ENCODE data around the gene ETV6.
A peak's percentile ranks its signal among the peaks of the same experiment; 100 is the strongest.

ETV6 gene

GRCh38 chr12:11722071-11722470, 72.6 kb downstream of the ETV6 start:
- Histone ChIP-seq H3K23ac (ENCODE audit: low read length) (no peak overlapping the region), H4K5ac (ENCODE audit: low read length) (no peak overlapping the region), H3K27me3 (ENCODE audit: insufficient read depth, low read length, poor library complexity) (no peaks in the 10 kb centered on the region), H3K4me1 (ENCODE audit: control insufficient read depth, low read depth, low read length) (peaks cover 27% of the 10 kb centered on the region), H2BK5ac (ENCODE audit: low read length) (no peak overlapping the region), H3K4ac (ENCODE audit: low read depth, low read length) (no peak overlapping the region), H3K27ac (ENCODE audit: low read depth, low read length) (no peak overlapping the region), H3K79me1 (ENCODE audit: low read length) (no peaks in the 10 kb centered on the region), H3K4me2 (ENCODE audit: low read length) (no peak overlapping the region), H3K18ac (ENCODE audit: low read length) (no peak overlapping the region), H3K79me2 (ENCODE audit: control insufficient read depth, insufficient read depth, low read length) (no peaks in the 10 kb centered on the region), H4K8ac (ENCODE audit: low read depth, low read length) (no peak overlapping the region), H2BK15ac (replicated peaks; ENCODE audit: low read depth) (no peak overlapping the region), H3K56ac (ENCODE audit: low read length) (no peak overlapping the region), H3K9ac (ENCODE audit: low read length) (no peak overlapping the region), H3K36me3 (ENCODE audit: control insufficient read depth, insufficient read depth, low read length) (no peaks in the 10 kb centered on the region), H2AK5ac (ENCODE audit: low read length) (no peak overlapping the region), H3K4me3 (ENCODE audit: low read length) (no peak overlapping the region), H2BK120ac (ENCODE audit: low read depth, low read length) (no peak overlapping the region)
- DNase-seq: peak; percentile 95
- no CpG with 5 or more reads among the region's 2 CpGs for WGBS (ENCODE audit: extremely low coverage, insufficient coverage, low lambda C conversion rate)

- Histone ChIP-seq H3K27ac (ENCODE audit: low read depth, low read length) (no peak overlapping the region), H2BK120ac (ENCODE audit: low read depth, low read length) (no peak overlapping the region), H3K18ac (ENCODE audit: low read length) (peak overlapping the region; percentile 72)
Measured at GRCh38 chr12:11722578-11723138, 73.2 kb downstream of the ETV6 start.

GRCh38 chr12:11723993-11724392, 74.5 kb downstream of the ETV6 start:
- Histone ChIP-seq H3K9ac (ENCODE audit: low read length) (no peak overlapping the region), H3K27me3 (ENCODE audit: insufficient read depth, low read length, poor library complexity) (no peaks in the 10 kb centered on the region), H4K5ac (ENCODE audit: low read length) (no peak overlapping the region), H3K18ac (ENCODE audit: low read length) (no peak overlapping the region), H3K4me1 (ENCODE audit: control insufficient read depth, low read depth, low read length) (peaks cover 22% of the 10 kb centered on the region), H2BK15ac (replicated peaks; ENCODE audit: low read depth) (no peak overlapping the region), H3K23ac (ENCODE audit: low read length) (no peak overlapping the region), H2BK5ac (ENCODE audit: low read length) (peak overlapping the region; percentile 21), H3K4ac (ENCODE audit: low read depth, low read length) (no peak overlapping the region), H3K4me2 (ENCODE audit: low read length) (no peak overlapping the region), H3K56ac (ENCODE audit: low read length) (peak overlapping the region; percentile 45), H2BK120ac (ENCODE audit: low read depth, low read length) (no peak overlapping the region), H3K36me3 (ENCODE audit: control insufficient read depth, insufficient read depth, low read length) (no peaks in the 10 kb centered on the region), H3K27ac (ENCODE audit: low read depth, low read length) (no peak overlapping the region), H3K4me3 (ENCODE audit: low read length) (no peak overlapping the region), H3K79me1 (ENCODE audit: low read length) (no peaks in the 10 kb centered on the region), H2AK5ac (ENCODE audit: low read length) (no peak overlapping the region), H3K79me2 (ENCODE audit: control insufficient read depth, insufficient read depth, low read length) (no peaks in the 10 kb centered on the region), H4K8ac (ENCODE audit: low read depth, low read length) (no peak overlapping the region)
- no CpG with 5 or more reads among the region's 6 CpGs for WGBS (ENCODE audit: extremely low coverage, insufficient coverage, low lambda C conversion rate)
- peak; percentile 23 for DNase-seq

More at GRCh38 chr12:11722578-11723138, 73.2 kb downstream of the ETV6 start:
- H3K4me3 ChIP-seq (ENCODE audit: low read length): no peak overlapping the region
- H3K56ac ChIP-seq (ENCODE audit: low read length): no peak overlapping the region
- no peak overlapping the region for H2AK5ac ChIP-seq (ENCODE audit: low read length)
- H2BK15ac ChIP-seq (replicated peaks; ENCODE audit: low read depth): no peak overlapping the region
- no peak overlapping the region for H4K8ac ChIP-seq (ENCODE audit: low read depth, low read length)
- no peaks in the 10 kb centered on the region for H3K79me1 ChIP-seq (ENCODE audit: low read length)
- H3K79me2 ChIP-seq (ENCODE audit: control insufficient read depth, insufficient read depth, low read length): no peaks in the 10 kb centered on the region
- H2BK5ac ChIP-seq (ENCODE audit: low read length): no peak overlapping the region
- no peak overlapping the region for H3K4ac ChIP-seq (ENCODE audit: low read depth, low read length)
- no CpG with 5 or more reads among the region's 8 CpGs for WGBS (ENCODE audit: extremely low coverage, insufficient coverage, low lambda C conversion rate)
- H3K27me3 ChIP-seq (ENCODE audit: insufficient read depth, low read length, poor library complexity): no peaks in the 10 kb centered on the region
- peaks cover 27% of the 10 kb centered on the region for H3K4me1 ChIP-seq (ENCODE audit: control insufficient read depth, low read depth, low read length)
- H3K9ac ChIP-seq (ENCODE audit: low read length): no peak overlapping the region
- no peak overlapping the region for H4K5ac ChIP-seq (ENCODE audit: low read length)
- H3K4me2 ChIP-seq (ENCODE audit: low read length): no peak overlapping the region
- H3K23ac ChIP-seq (ENCODE audit: low read length): no peak overlapping the region
- peak; percentile 23 for DNase-seq
- no peaks in the 10 kb centered on the region for H3K36me3 ChIP-seq (ENCODE audit: control insufficient read depth, insufficient read depth, low read length)

- H3K18ac ChIP-seq (ENCODE audit: low read length): peak overlapping the region; percentile 66
- H4K8ac ChIP-seq (ENCODE audit: low read depth, low read length): no peak overlapping the region
- no peak overlapping the region for H3K56ac ChIP-seq (ENCODE audit: low read length)
- no peak overlapping the region for H3K4ac ChIP-seq (ENCODE audit: low read depth, low read length)
- H3K27ac ChIP-seq (ENCODE audit: low read depth, low read length): no peak overlapping the region
- H2BK120ac ChIP-seq (ENCODE audit: low read depth, low read length): no peak overlapping the region
- H3K4me1 ChIP-seq (ENCODE audit: control insufficient read depth, low read depth, low read length): peaks cover 16% of the 10 kb centered on the region
- H3K23ac ChIP-seq (ENCODE audit: low read length): no peak overlapping the region
- no peaks in the 10 kb centered on the region for H3K27me3 ChIP-seq (ENCODE audit: insufficient read depth, low read length, poor library complexity)
- H3K79me2 ChIP-seq (ENCODE audit: control insufficient read depth, insufficient read depth, low read length): no peaks in the 10 kb centered on the region
- H3K4me2 ChIP-seq (ENCODE audit: low read length): no peak overlapping the region
- no peaks in the 10 kb centered on the region for H3K79me1 ChIP-seq (ENCODE audit: low read length)
- peak; percentile 40 for DNase-seq
- H2AK5ac ChIP-seq (ENCODE audit: low read length): no peak overlapping the region
- H2BK15ac ChIP-seq (replicated peaks; ENCODE audit: low read depth): no peak overlapping the region
- H3K9ac ChIP-seq (ENCODE audit: low read length): no peak overlapping the region
- H4K5ac ChIP-seq (ENCODE audit: low read length): no peak overlapping the region
- no CpG with 5 or more reads among the region's 7 CpGs for WGBS (ENCODE audit: extremely low coverage, insufficient coverage, low lambda C conversion rate)
- no peaks in the 10 kb centered on the region for H3K36me3 ChIP-seq (ENCODE audit: control insufficient read depth, insufficient read depth, low read length)
- H3K4me3 ChIP-seq (ENCODE audit: low read length): no peak overlapping the region
- H2BK5ac ChIP-seq (ENCODE audit: low read length): no peak overlapping the region
Measured at GRCh38 chr12:11724888-11725311, 75.4 kb downstream of the ETV6 start.

GRCh38 chr12:11725686-11726085, 76.2 kb downstream of the ETV6 start:
- H2AK5ac ChIP-seq (ENCODE audit: low read length): no peak overlapping the region
- no peak overlapping the region for H3K23ac ChIP-seq (ENCODE audit: low read length)
- H3K79me2 ChIP-seq (ENCODE audit: control insufficient read depth, insufficient read depth, low read length): no peaks in the 10 kb centered on the region
- no peak overlapping the region for H4K5ac ChIP-seq (ENCODE audit: low read length)
- H3K4me3 ChIP-seq (ENCODE audit: low read length): no peak overlapping the region
- no peaks in the 10 kb centered on the region for H3K36me3 ChIP-seq (ENCODE audit: control insufficient read depth, insufficient read depth, low read length)
- H3K9ac ChIP-seq (ENCODE audit: low read length): no peak overlapping the region
- H3K27me3 ChIP-seq (ENCODE audit: insufficient read depth, low read length, poor library complexity): no peaks in the 10 kb centered on the region
- H4K8ac ChIP-seq (ENCODE audit: low read depth, low read length): no peak overlapping the region
- H2BK15ac ChIP-seq (replicated peaks; ENCODE audit: low read depth): no peak overlapping the region
- peaks cover 16% of the 10 kb centered on the region for H3K4me1 ChIP-seq (ENCODE audit: control insufficient read depth, low read depth, low read length)
- no peak overlapping the region for H3K4ac ChIP-seq (ENCODE audit: low read depth, low read length)
- H3K79me1 ChIP-seq (ENCODE audit: low read length): no peaks in the 10 kb centered on the region
- H3K4me2 ChIP-seq (ENCODE audit: low read length): no peak overlapping the region
- no peak for DNase-seq
- no peak overlapping the region for H3K18ac ChIP-seq (ENCODE audit: low read length)
- peak overlapping the region; percentile 22 for H3K56ac ChIP-seq (ENCODE audit: low read length)
- WGBS (ENCODE audit: extremely low coverage, insufficient coverage, low lambda C conversion rate): no CpG with 5 or more reads among the region's 8 CpGs
- no peak overlapping the region for H3K27ac ChIP-seq (ENCODE audit: low read depth, low read length)
- no peak overlapping the region for H2BK5ac ChIP-seq (ENCODE audit: low read length)
- H2BK120ac ChIP-seq (ENCODE audit: low read depth, low read length): no peak overlapping the region

- H2BK5ac ChIP-seq (ENCODE audit: low read length): no peak overlapping the region
- H3K9ac ChIP-seq (ENCODE audit: low read length): no peak overlapping the region
- H3K4ac ChIP-seq (ENCODE audit: low read depth, low read length): no peak overlapping the region
- DNase-seq: no peak
- no peak overlapping the region for H2AK5ac ChIP-seq (ENCODE audit: low read length)
- H3K27ac ChIP-seq (ENCODE audit: low read depth, low read length): no peak overlapping the region
- no peaks in the 10 kb centered on the region for H3K27me3 ChIP-seq (ENCODE audit: insufficient read depth, low read length, poor library complexity)
- H4K8ac ChIP-seq (ENCODE audit: low read depth, low read length): no peak overlapping the region
- no peak overlapping the region for H3K4me2 ChIP-seq (ENCODE audit: low read length)
- H2BK120ac ChIP-seq (ENCODE audit: low read depth, low read length): no peak overlapping the region
- no peaks in the 10 kb centered on the region for H3K36me3 ChIP-seq (ENCODE audit: control insufficient read depth, insufficient read depth, low read length)
- H3K23ac ChIP-seq (ENCODE audit: low read length): no peak overlapping the region
- no peaks in the 10 kb centered on the region for H3K79me1 ChIP-seq (ENCODE audit: low read length)
- H3K4me1 ChIP-seq (ENCODE audit: control insufficient read depth, low read depth, low read length): peaks cover 16% of the 10 kb centered on the region
- no CpG with 5 or more reads among the region's 3 CpGs for WGBS (ENCODE audit: extremely low coverage, insufficient coverage, low lambda C conversion rate)
- no peaks in the 10 kb centered on the region for H3K79me2 ChIP-seq (ENCODE audit: control insufficient read depth, insufficient read depth, low read length)
- no peak overlapping the region for H3K18ac ChIP-seq (ENCODE audit: low read length)
- no peak overlapping the region for H3K56ac ChIP-seq (ENCODE audit: low read length)
- H4K5ac ChIP-seq (ENCODE audit: low read length): no peak overlapping the region
- H2BK15ac ChIP-seq (replicated peaks; ENCODE audit: low read depth): no peak overlapping the region
- no peak overlapping the region for H3K4me3 ChIP-seq (ENCODE audit: low read length)
Measured at GRCh38 chr12:11726659-11727058, 77.2 kb downstream of the ETV6 start.

All from mesendoderm (in vitro differentiated cells).